Activated CD8-positive, alpha-beta memory T cell treated with anti-CD3 and anti-CD28 coated beads for 24 hours (primary cell): ENCODE measurements around the gene MSL1.

Experiments
- DNase-seq: peaks from one replicate; pipeline ENCODE4 v3.0.0-alpha.2; 2020

Gene MSL1

DNA sequence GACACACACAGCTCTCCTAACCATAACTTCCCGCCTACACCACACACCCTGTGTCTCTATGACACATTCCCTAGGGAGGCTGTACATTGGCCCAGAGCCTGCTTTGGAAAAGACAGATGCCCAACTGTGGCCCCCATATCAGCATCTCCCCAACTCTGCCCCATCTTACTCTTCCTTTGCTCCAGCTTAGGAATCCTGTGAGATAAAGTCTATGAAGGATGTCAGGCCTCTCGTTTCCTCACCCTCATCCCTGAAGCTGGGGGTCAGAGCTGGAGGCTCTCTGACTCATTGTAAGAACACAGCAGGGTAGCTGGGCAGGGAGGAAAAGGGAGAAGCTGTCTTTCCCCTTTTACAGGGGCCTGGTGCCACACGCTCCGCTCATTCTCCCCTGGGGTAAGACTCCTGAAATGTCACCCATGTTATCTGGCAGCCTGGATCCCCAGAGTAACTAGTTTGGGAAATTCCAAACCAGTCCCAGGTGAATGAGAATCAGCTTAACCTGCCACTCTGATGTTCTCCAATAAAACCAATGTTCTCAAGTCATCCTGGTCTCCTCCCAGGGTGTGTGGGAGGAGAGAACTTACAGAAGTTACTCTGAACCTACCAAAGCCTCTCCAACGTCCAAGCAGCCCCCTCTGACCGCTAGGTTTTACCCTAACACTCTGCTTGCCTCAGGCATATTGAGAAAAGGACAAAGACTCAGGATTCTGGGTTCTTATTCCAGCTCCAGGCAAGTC, 58.3 kb downstream of the MSL1 start:
- DNase-seq, result no peak

DNA sequence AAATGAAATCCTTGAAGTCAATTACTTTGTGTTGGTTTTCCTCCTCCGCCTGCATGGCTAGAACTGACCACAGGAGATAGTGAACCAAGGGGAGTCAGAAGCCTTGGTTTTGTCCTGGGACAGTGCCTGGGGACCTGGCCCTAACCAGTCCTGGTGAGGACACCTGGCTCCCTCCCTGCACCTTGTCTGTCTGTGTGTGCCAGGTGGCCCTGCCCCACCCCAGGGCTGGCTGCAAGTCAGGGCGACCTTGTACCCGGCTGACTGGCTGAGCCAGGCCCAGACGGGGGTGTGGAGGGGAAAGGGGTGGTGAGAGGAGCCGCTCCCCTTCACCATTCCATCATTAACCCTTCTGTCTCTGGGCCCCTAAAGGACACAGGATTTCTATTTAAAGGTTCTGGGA, 58.9 kb downstream of the MSL1 start:
- DNase-seq, result no peak

DNA sequence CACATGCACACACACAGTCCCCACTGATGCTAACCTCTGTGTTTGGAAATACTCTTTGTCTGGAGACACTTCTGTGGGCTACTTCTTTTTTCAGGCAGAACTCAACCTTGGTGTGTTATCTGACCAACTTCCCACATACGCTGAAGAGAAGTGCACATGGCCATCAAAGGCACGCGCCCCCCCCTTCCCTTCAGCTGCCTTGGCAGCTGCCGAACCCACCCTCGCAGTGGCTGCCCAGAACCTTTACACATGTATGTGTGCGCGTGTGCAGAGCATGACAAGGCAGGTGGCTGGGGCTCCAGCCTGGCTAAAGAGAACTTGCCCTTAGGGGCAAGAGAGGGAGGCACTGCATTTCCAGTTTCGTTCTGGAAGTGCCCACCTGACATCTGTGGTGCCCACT, 59.4 kb downstream of the MSL1 start:
- no peak for DNase-seq

DNA sequence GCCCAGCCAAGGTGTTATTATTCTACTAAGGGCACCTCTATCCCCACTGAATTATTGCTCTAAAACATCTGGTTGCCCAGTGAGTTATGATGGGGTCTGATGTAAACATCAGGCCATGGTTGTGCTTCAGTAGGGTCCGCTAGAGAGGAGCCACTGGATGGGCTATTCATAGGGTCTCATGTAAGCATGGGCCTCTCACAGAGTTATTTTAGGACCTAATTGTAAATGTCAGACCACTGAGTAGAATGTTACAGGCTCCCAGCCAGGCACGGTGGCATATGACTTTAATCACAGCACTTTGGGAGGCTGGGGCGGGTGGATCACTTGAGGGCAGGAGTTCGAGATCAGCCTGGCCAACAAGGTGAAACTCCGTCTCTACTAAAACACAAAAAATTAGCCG, 60.8 kb downstream of the MSL1 start:
- DNase-seq, result no peak
